GM19025 (cell line): Measurements from ENCODE around the gene KIF16B.

Experiments used
- ATAC-seq: cut with Tn5 transposase; IDR thresholded peaks from one replicate; pipeline ENCODE4 v1.9.1; 2021; ENCODE audit warnings: mild to moderate bottlenecking, low read depth, moderate library complexity; ENCODE audit not compliant: unreplicated experiment

The KIF16B gene

GRCh38 chr20:16486532-16486931 lies 86.7 kb downstream of the KIF16B start:
- ATAC-seq, result no peak

GRCh38 chr20:16485401-16485800 lies 87.8 kb downstream of the KIF16B start:
- no peak for ATAC-seq

GRCh38 chr20:16483024-16483423 lies 90.2 kb downstream of the KIF16B start:
- ATAC-seq, result no peak

DNA sequence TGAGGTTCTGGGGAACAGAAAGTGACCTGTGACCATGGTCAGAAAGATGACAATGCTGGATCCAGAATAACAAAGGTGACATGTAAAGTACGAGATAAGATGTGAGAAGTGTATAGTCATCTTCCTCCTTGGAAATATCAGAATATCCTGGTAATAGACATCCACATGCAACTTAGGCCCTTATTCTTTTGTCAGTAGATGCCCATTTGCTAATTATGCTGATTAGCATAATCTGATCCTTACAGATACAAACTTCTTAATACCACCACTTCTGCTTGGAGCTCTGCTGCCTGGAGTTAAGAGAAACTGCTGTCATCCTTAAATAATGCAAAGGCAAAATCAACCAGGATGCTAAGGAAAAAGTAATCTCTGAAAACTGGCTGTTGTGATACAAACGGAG lies 91.3 kb downstream of the KIF16B start:
- ATAC-seq, result no peak

GRCh38 chr20:16479666-16480065 lies 93.6 kb downstream of the KIF16B start:
- ATAC-seq, result no peak

GRCh38 chr20:16477632-16478031 lies 95.6 kb downstream of the KIF16B start:
- ATAC-seq, result no peak

- ATAC-seq, result no peak
These were observed 97.2 kb downstream of the KIF16B start for GRCh38 chr20:16476032-16476431.

- no peak for ATAC-seq
These were observed 98.0 kb downstream of the KIF16B start for GRCh38 chr20:16475225-16475624.

DNA sequence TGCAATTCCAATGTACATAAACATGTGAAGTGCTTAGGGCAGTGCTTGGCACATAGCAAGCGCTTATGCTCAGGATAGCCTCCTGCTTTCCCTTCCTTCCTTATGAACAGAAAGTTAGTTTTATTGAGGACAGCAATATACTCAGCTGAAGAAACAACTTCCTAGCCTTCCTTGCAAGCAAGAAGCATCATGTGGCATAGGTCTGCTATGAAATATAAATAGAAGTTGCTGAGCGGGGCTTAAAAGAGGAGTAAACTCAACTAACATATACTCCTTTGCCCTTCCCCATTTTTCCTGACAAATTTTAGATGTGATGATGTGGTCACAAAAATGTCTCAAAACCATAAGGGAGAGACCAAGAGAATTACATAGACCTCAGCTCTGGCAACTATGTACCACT lies 98.9 kb downstream of the KIF16B start:
- no peak for ATAC-seq

DNA sequence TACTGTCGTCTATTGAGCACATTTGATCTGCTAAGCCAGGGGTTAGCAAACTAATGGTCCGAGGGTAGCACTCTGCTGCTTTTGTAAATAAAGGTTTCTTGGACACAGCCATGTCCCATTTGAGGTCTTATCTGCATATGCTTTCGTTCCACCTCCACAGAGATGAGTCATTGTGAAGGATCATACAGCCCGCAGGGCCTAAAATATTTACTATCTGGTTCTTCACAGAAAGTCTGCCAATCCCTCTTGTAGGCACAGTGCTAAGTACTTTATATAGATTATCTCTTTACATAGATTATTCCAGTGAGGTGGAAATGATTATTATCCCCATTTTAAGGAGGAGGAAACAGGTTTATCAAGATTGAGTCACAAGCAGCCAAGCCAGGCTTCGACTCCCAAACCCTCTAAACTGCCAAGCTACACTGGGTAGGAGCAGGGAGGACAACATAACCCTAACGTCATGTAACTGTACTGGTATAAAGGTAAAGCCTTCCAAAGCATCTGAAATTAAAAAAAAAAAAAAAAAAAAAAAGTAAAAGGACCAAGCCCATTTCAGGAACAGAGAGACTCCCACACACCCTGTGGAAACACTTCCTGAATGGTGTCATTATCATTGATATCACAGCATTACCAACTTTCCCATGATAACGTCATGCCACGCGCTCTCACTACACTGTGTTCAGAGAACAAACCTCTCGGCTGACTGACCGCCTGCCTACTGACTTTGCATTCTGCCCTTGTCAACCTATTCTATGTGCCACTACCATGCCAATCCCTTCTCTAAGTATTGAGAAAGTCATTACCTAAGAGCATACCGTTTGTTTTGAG lies 101.0 kb downstream of the KIF16B start:
- ATAC-seq, result no peak

DNA sequence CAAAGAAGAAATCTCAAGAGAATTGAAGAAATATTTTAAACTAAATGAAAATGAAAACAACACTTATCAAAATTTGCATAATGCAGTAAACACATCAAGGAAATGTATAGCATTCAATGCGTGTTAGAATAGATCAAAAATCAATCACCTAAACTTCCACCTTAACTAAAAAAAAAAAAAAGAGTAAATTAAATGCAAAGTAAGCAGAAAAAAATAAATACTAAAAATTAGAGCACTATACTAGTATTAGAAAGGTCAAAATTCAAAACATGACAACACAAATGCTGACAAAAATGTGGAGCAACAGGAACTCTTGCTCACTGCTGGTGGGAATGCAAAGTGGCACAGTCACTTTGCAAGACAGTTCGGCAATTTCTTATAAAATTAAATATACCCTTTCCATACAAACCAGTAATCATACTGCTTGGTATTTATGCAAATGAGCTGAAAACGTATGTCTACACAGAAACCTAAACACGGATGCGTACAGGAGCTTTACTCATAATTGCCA lies 103.8 kb downstream of the KIF16B start:
- ATAC-seq, result no peak

DNA sequence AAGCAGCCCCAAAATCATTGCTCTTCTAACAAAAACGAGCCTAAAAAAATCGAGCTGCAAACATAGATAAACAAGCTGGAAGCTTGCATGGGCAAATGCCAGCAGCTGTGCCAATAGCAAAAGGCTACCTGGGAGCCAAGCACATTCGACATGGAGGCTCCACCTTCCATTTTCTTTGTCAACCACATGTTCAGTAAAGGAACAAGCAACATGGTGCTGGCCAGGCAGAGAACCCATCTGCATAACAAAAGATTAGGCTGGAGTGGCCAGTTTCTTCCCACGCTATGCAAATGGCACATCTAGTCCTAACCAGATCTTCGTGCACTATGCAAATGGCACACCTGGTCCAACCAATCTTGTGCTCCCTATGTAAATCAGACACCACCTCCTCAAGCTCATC lies 110.5 kb downstream of the KIF16B start:
- ATAC-seq, result no peak

- ATAC-seq, result no peak
These were observed 114.1 kb downstream of the KIF16B start for GRCh38 chr20:16459019-16459700.

GRCh38 chr20:16457514-16457913 lies 115.7 kb downstream of the KIF16B start:
- ATAC-seq, result no peak

DNA sequence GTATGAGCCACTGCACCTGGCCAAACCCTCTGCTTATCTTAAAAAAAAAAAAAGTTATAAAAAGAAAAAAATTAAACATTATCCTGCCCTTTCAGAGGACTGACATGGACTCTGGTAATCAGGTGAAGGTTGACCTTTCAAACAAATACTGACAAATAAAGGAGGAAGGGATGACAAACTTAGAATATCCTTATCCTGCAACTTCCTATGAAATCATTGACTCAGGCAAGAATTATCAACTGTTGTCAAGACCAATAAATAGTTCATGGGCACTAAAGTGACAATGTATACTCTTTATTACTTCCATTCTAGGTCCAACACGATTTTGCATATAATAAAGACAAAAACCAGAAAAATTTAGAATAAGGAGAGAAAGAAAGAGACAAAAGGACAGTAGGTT lies 117.9 kb downstream of the KIF16B start:
- no peak for ATAC-seq

DNA sequence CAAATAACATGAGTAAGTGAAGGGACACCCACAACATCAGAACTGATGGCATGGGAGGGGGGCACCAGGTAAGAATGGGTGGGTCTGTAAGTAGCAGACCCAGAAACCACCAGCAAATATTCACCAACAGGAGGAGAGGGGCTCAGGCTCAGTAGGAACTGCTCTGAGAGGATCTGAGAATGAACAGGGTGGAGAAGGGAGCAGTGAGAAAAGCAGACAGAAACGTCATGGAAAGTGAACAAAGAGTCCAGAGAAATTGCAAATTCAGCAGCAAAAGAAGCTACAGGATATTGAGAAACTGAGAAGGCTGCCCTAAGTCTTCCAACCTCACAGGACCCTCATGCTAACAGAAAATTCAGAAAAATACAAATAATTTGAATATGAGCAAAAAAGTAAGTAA lies 121.3 kb downstream of the KIF16B start:
- no peak for ATAC-seq

- ATAC-seq, result no peak
These were observed 122.2 kb downstream of the KIF16B start for GRCh38 chr20:16451001-16451400.

DNA sequence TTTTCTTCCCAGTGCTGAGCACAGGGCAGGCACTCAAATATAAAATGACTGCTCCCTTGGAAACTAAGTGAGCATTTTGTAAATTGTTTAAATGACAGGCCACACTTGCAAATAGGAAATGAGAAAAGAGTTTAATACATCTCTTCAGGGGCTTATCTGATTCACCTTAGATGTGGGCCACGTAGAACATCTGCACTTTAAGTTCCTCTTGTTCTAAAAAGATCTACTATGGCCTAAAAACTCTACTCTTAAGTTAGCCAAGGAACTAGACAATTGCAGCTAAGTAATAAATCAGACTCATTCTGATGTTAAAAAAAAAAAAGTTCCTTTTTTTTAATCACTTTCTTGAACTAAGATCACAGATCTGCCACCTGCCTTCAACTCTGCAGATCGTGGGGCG lies 126.3 kb downstream of the KIF16B start:
- no peak for ATAC-seq

- no peak for ATAC-seq
These were observed 127.0 kb downstream of the KIF16B start for GRCh38 chr20:16446246-16446645.

DNA sequence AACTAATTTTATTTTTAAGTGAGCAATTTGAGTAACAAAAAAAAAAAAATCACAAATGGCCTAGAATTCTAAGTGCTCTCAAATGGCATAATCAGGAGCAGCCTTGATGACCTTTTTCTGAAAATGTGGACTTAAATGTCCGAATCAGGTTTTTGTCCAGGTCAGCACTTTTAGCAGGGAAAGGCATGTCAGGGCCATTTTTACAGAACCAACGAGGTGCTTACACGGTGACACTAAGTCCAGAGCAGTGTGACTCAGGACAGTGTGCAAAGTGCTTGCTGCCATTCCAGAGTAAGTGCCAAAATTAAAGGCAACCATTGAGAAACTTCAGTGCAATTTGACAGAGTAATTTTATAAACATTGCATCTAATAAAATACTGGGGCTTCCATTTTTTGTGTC lies 127.8 kb downstream of the KIF16B start:
- ATAC-seq, result no peak

DNA sequence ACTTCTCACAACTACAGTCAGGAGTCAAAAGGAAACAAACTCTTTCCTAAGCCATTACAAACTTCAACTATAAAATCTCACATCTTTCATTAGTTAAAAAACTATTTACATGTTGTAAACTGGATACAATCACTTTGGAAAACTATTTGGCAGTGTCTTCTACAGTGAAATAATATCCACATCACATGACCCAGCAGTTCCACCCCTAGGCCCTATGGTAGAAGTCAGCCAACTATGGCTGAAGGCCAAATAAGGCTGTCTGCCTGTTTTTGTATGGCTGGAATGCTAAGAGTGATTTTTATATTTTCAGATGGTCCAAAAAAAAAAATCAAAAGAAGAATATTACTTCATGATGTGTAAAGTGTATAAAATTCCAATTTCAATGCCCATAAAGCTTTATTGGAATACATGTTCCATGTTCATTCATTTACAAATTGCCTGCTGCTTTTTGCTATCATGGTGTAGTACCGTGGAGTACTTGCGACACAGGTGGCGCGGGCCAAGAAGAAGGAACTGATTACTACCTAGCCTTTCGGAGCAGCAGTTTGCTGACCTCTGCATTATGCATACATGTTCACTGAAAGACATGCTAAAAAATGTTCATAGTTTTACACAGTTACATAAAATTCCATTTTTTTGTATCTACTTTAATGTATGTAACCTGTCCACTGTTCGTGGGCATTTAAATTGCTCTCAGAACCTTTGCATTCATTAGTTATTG lies 129.0 kb downstream of the KIF16B start:
- ATAC-seq, result no peak
